Stimulated activated CD4-positive, alpha-beta T cell treated with anti-CD3 and anti-CD28 coated beads, Interleukin-1b, Interleukin-23, amount 100 ng/mL, for 24 hours (primary cell): ENCODE data around the gene KCNMA1.
"Not testable (repeated sequence)": the region's sequence is repeated elsewhere in the genome, so short reads cannot be mapped to it uniquely, and the experiment has no call there.

Experiments used
- DNase-seq, 4 experiments: peaks; one replicate each; pipeline ENCODE4 v3.0.0-alpha.2; 2020; ENCODE audit warnings: low read depth in 4 of 4, low spot score in 1 of 4

The KCNMA1 gene

GRCh38 chr10:77401683-77402082 lies 235.9 kb downstream of the KCNMA1 start:
- DNase-seq, result no peak

- DNase-seq, result no peak
These were observed 237.6 kb downstream of the KCNMA1 start for GRCh38 chr10:77400033-77400432.

- DNase-seq, result no peak
These were observed 238.4 kb downstream of the KCNMA1 start for GRCh38 chr10:77398986-77399755.

GRCh38 chr10:77398558-77398957 lies 239.1 kb downstream of the KCNMA1 start:
- no peak for DNase-seq

GRCh38 chr10:77397103-77397502 lies 240.5 kb downstream of the KCNMA1 start:
- no peak for DNase-seq

GRCh38 chr10:77396290-77396689 lies 241.3 kb downstream of the KCNMA1 start:
- DNase-seq, result no peak

GRCh38 chr10:77393821-77394501 lies 243.6 kb downstream of the KCNMA1 start:
- no peak for DNase-seq

- DNase-seq, result no peak
These were observed 244.2 kb downstream of the KCNMA1 start for GRCh38 chr10:77393411-77393810.

- DNase-seq, result no peak
These were observed 244.8 kb downstream of the KCNMA1 start for GRCh38 chr10:77392851-77393250.

GRCh38 chr10:77392236-77392721 lies 245.3 kb downstream of the KCNMA1 start:
- no peak for DNase-seq

- peak in 1 of 4 experiments; percentile 6 for DNase-seq
These were observed 245.9 kb downstream of the KCNMA1 start for GRCh38 chr10:77391605-77392235.

- DNase-seq, result no peak
These were observed 247.1 kb downstream of the KCNMA1 start for GRCh38 chr10:77390481-77390891.

GRCh38 chr10:77388571-77389100 lies 249.0 kb downstream of the KCNMA1 start:
- no peak for DNase-seq

GRCh38 chr10:77387701-77388100 lies 249.9 kb downstream of the KCNMA1 start:
- DNase-seq, result not testable (repeated sequence)

- DNase-seq, result no peak
These were observed 250.4 kb downstream of the KCNMA1 start for GRCh38 chr10:77387247-77387646.

- DNase-seq, result no peak
These were observed 250.8 kb downstream of the KCNMA1 start for GRCh38 chr10:77386838-77387237.

- no peak for DNase-seq
These were observed 251.2 kb downstream of the KCNMA1 start for GRCh38 chr10:77386365-77386764.

GRCh38 chr10:77385315-77385714 lies 252.3 kb downstream of the KCNMA1 start:
- no peak for DNase-seq

GRCh38 chr10:77383861-77384553 lies 253.6 kb downstream of the KCNMA1 start:
- DNase-seq, result no peak

- no peak for DNase-seq
These were observed 255.9 kb downstream of the KCNMA1 start for GRCh38 chr10:77381750-77382149.

- no peak for DNase-seq
These were observed 256.9 kb downstream of the KCNMA1 start for GRCh38 chr10:77380723-77381122.
